Upper lobe of right lung (tissue), 1 donor: ENCODE results near the gene MYBPC3. TPM values are rescaled to one million over a fixed set of nuclear protein-coding genes. Genes with fewer than 3 reads are reported as not detected.

Source experiments
- ATAC-seq: fragments of 200-7000 bp; cut with Tn5 transposase; one replicate; pipeline ENCODE4 v1.9.1; 2020; ENCODE audit warnings: mild to moderate bottlenecking, moderate library complexity
- DNase-seq: peaks from one replicate; pipeline ENCODE4 v3.0.0-alpha.2; 2020
- H3K27ac ChIP-seq: fragments of 200-600 bp; one replicate; pipeline ENCODE4 v1.8.0; 2022
- H3K27me3 ChIP-seq: fragments of 200-600 bp; one replicate; pipeline ENCODE4 v1.8.0; 2022; ENCODE audit warnings: mild to moderate bottlenecking
- H3K36me3 ChIP-seq: fragments of 200-600 bp; one replicate; pipeline ENCODE4 v1.8.0; 2022
- H3K4me1 ChIP-seq: fragments of 200-600 bp; one replicate; pipeline ENCODE4 v1.8.0; 2022
- H3K4me3 ChIP-seq: fragments of 200-600 bp; one replicate; pipeline ENCODE4 v1.8.0; 2022; ENCODE audit warnings: mild to moderate bottlenecking
- H3K9me3 ChIP-seq: fragments of 200-600 bp; one replicate; pipeline ENCODE4 v1.8.0; 2022
- CTCF ChIP-seq: fragments of 200-600 bp; IDR thresholded peaks from one replicate; pipeline ENCODE4 v1.8.0; 2022; ENCODE audit warnings: antibody characterized with exemption
- intact Hi-C: fragments of 100-400 bp; cut with DNase I; formaldehyde crosslinking; loops from one replicate; pipeline ENCODE4 v1.11.0; 2022
- long read RNA-seq: library from polyadenylated mRNA; unstranded; transcript quantifications from one replicate; pipeline ENCODE4 v2.0.0, GENCODE V29; 2021
- total RNA-seq: library from RNA; stranded (reverse); fragmentation: NEBNext Ultra II Directional; extraction: Animal tissue kit (Norgen Biotek cat#: 25700); gene quantifications from one replicate; pipeline ENCODE4 v1.2.1, GENCODE V29; 2021
- donor health status: DM: no; HTN: yes; CAD: no; lungs with severe emphysema.

MYBPC3 gene
- 0.96 TPM for total RNA-seq
- long read RNA-seq, partial matches to known transcripts: 1 of 1 reads
- long read RNA-seq, other reads (novel, unspliced or antisense): 0 of 1 reads

DNA sequence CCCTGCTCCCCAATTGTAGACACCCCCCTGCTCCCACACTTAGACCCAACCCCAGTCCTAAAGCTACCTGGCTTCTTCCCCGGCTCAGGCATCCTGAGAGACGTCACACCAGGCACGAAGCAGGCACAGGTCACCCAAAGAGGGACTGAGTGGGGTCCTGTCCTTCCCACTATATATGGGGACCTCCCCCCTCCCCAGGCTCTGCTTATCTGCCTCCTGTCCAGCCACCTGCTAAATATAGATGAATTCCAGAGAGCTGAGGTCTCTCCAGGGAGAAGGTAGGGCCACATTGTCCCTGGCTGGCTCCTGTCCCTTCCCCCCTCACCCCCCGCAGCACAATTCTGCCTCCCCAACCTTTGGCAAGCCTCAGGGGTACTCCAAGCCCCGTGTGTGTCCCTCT lies at the start of gene MYBPC3:
Gene MYBPC3 (minus strand): TSS at position 147 of the 400 bp plus-strand sequence. CDS start 55 bp downstream, at position 92.
- no peak within 1 kb of the TSS for H3K27ac ChIP-seq
- DNase-seq: no peak
- no peaks in the 10 kb centered on the region for H3K36me3 ChIP-seq
- no peak within 1 kb of the TSS for H3K4me3 ChIP-seq
- no peak for ATAC-seq
- intact Hi-C loops: loop anchor here (10.0 kb wide), 2 partner anchors 78 to 168 kb away; partner anchors contain the start of genes MADD and PACSIN3
- no peaks in the 10 kb centered on the region for H3K4me1 ChIP-seq
- H3K9me3 ChIP-seq: no peaks in the 10 kb centered on the region
- no peaks in the 10 kb centered on the region for H3K27me3 ChIP-seq
- TF ChIP-seq CTCF: no peak

DNA sequence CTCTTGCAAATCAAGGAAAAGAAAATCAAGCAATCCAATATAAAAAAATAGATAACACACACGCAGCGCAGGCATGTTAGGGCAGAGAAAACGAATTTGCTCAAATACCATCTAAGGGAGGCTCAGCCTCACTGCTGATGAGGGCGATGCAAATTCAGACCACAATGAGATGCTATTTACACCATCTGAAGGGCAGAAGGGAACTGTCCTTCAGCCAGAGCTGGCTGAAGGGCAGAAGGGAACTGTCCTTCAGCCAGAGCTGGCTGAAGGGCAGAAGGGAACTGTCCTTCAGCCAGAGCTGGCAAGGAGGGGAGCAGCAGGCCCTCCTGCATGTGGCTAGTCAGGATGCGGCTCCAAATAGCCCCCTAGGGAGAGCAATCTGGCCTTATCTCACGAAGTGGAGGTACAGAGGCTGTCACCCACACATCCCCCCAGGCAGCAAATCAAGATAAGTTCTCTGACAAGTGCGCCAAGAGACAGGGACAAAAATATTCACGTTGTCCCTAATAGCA lies 48.3 kb upstream of the MYBPC3 start:
- Histone ChIP-seq H3K27ac (peak overlapping the region; percentile 63), H3K4me1 (peaks cover 7% of the 10 kb centered on the region), H3K36me3 (no peaks in the 10 kb centered on the region), H3K9me3 (no peaks in the 10 kb centered on the region), H3K27me3 (no peaks in the 10 kb centered on the region), H3K4me3 (peak overlapping the region; percentile 56)
- peak; percentile 75 for ATAC-seq
- TF ChIP-seq CTCF: no peak
- intact Hi-C loops: no loop called here
- DNase-seq: no peak

- H3K9me3 ChIP-seq: no peaks in the 10 kb centered on the region
- ATAC-seq: peak; percentile 75
- H3K27ac ChIP-seq: peak overlapping the region; percentile 63
- no peaks in the 10 kb centered on the region for H3K36me3 ChIP-seq
- intact Hi-C loops: no loop called here
- no peaks in the 10 kb centered on the region for H3K27me3 ChIP-seq
- no peak for DNase-seq
- TF ChIP-seq CTCF: no peak
- H3K4me3 ChIP-seq: peak overlapping the region; percentile 56
- H3K4me1 ChIP-seq: peaks cover 11% of the 10 kb centered on the region
Measured at GRCh38 chr11:47399860-47400767, 47.6 kb upstream of the MYBPC3 start.

DNA sequence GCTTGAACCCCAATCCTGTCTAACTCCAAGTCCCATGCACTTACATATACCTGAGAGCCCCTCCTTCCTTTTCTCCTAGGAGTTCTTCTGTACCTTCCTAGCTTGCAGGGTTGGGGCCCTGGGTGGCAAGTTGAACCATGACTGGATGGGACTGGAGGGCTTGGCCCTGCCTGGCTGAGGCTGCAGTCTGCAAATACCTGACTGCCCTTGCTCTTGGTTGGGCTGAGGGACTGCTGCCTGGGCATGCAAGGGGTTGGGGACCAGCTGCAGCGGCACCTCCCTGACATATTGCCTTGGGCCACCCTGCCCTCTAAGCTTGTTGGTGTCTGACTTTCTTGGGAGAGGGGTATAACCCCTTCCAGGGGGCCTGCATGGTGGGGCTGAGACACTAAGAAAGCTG lies 46.0 kb upstream of the MYBPC3 start:
- intact Hi-C loops: no loop called here
- Histone ChIP-seq H3K36me3 (no peaks in the 10 kb centered on the region), H3K9me3 (no peaks in the 10 kb centered on the region), H3K4me1 (peaks cover 26% of the 10 kb centered on the region), H3K27ac (no peak overlapping the region), H3K4me3 (no peak overlapping the region), H3K27me3 (no peaks in the 10 kb centered on the region)
- ATAC-seq (no peak), DNase-seq (no peak)
- no peak for TF ChIP-seq CTCF

DNA sequence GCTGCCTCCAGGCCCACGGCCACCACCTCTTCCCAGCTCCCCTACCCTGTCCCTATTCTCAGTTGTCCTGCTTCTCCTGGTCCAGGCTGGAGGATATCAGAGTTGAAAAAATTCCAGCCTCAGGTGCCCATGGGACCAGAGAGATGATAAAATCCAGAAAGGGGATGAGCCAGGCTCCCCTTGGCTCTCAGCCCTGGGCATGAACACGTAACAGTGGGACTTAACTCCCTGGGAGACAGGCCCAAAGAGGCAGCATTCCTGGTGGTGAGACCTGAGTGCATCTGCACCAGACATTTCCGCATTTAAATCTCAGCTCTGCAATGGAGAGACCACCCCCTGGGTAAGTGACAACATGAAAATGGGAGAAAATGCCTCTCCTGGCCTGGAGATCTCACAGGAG lies 45.5 kb upstream of the MYBPC3 start:
- Histone ChIP-seq H3K4me3 (no peak overlapping the region), H3K27ac (no peak overlapping the region), H3K9me3 (no peaks in the 10 kb centered on the region), H3K27me3 (no peaks in the 10 kb centered on the region), H3K36me3 (no peaks in the 10 kb centered on the region), H3K4me1 (peaks cover 30% of the 10 kb centered on the region)
- intact Hi-C loops: no loop called here
- ATAC-seq (no peak), DNase-seq (no peak)
- no peak for TF ChIP-seq CTCF
